ENCODE measurements around the gene GPC3. TPM values are rescaled to one million over a fixed set of nuclear protein-coding genes. Genes with fewer than 3 reads are reported as not detected.

Gene GPC3
- polyA plus RNA-seq, 3 donors, result not detected

DNA sequence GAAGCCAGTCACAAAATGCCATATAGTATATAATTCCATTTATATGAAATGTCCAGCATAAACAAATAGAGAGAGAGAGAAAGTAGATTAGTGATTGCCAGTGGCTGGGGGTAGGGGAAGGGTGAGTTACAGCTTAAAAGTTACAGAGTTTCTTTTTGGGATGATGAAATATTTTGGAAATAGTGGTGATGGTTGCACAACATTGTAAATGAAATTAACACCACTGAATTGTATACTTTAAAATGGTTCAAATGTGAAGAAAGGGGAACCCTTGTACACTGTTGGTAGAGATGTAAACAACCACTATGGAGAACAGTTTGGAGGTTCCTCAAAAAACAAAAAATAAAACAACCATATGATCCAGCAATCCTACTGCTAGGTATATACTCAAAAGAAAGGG lies 439.0 kb downstream of the GPC3 start:
- Mint-ChIP-seq H3K4me3 (no peak overlapping the region), H3K4me1 (peaks cover 35% of the 10 kb centered on the region), H3K27me3 (ENCODE audit: low read depth in 3 of 3) (peaks cover 0 to 2% (median 0%) of the 10 kb centered on the region in 3 donors), H3K9me3 (peaks cover 0 to 8% (median 2%) of the 10 kb centered on the region in 7 donors), H3K36me3 (peaks cover 0 to 2% of the 10 kb centered on the region in 2 donors), H3K27ac (peak overlapping the region; percentile 86 to 98 (median 96))
- H3K9me3 ChIP-seq (replicated peaks in 1 of 2; ENCODE audit: control insufficient read depth in 1 of 2, insufficient read depth in 1 of 2, low read length in 2 of 2), result no peaks in the 10 kb centered on the region
- peak overlapping the region; percentile 14 for H3K4me2 ChIP-seq (replicated peaks; ENCODE audit: extremely low read depth, low read length, poor library complexity, severe bottlenecking)
- no peaks in the 10 kb centered on the region for H3K79me2 ChIP-seq (ENCODE audit: insufficient read depth, low read length)
- peak; percentile 66 to 82 (median 70) for DNase-seq
- H3K4me3 ChIP-seq (replicated peaks in 1 of 3; ENCODE audit: low read depth in 2 of 3, low read length in 3 of 3), result no peak overlapping the region
- no peaks in the 10 kb centered on the region for H3K27me3 ChIP-seq (ENCODE audit: control insufficient read depth in 2 of 2, insufficient read depth in 2 of 2, low read length in 2 of 2)
- H4K20me1 ChIP-seq (ENCODE audit: insufficient read depth, low read length), result no peaks in the 10 kb centered on the region
- no peak overlapping the region for H3K9ac ChIP-seq (ENCODE audit: insufficient read depth, low read length, poor library complexity, severe bottlenecking)
- no peak overlapping the region for H2AFZ ChIP-seq (ENCODE audit: insufficient read depth, low read depth, low read length, poor library complexity, severe bottlenecking)
- H3K27ac ChIP-seq (ENCODE audit: low read depth in 1 of 2, low read length in 2 of 2), result peak overlapping the region in 1 of 2 donors; percentile 94
- H3K36me3 ChIP-seq (replicated peaks in 1 of 2; ENCODE audit: control insufficient read depth in 1 of 2, insufficient read depth in 2 of 2, low read length in 2 of 2), result no peaks in the 10 kb centered on the region
- TF ChIP-seq, protein P1, sequence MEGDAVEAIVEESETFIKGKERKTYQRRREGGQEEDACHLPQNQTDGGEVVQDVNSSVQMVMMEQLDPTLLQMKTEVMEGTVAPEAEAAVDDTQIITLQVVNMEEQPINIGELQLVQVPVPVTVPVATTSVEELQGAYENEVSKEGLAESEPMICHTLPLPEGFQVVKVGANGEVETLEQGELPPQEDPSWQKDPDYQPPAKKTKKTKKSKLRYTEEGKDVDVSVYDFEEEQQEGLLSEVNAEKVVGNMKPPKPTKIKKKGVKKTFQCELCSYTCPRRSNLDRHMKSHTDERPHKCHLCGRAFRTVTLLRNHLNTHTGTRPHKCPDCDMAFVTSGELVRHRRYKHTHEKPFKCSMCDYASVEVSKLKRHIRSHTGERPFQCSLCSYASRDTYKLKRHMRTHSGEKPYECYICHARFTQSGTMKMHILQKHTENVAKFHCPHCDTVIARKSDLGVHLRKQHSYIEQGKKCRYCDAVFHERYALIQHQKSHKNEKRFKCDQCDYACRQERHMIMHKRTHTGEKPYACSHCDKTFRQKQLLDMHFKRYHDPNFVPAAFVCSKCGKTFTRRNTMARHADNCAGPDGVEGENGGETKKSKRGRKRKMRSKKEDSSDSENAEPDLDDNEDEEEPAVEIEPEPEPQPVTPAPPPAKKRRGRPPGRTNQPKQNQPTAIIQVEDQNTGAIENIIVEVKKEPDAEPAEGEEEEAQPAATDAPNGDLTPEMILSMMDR (IDR thresholded peaks at IDR 0.05), result no peak
- H3K4me1 ChIP-seq (ENCODE audit: control insufficient read depth in 1 of 2, insufficient read depth in 2 of 2, low read length in 2 of 2), result peaks cover 43 to 44% of the 10 kb centered on the region in 2 donors
- intact Hi-C loops (cut with micrococcal nuclease), result no loop called here

DNA sequence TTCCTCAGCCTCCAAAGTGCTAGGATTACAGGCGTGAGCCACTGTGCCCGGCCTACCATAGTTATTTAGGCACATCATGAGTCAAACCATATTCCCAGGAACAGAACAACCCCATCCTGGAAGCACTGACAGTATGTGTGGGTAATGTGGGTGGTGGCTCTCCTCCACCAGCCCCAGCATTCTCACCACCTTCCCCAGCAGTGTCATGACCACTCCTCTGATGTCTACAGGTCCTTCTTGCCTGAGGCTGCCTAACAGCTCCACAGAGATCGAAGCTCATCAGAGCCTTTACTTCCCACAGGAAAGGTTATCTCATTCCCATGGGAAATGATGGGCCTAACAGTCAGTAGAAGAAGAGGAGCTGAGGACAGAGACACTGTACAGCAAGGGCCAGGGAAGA lies 440.6 kb downstream of the GPC3 start:
- intact Hi-C loops (cut with micrococcal nuclease), result no loop called here
- Histone ChIP-seq H3K79me2 (ENCODE audit: insufficient read depth, low read length) (no peaks in the 10 kb centered on the region), H3K4me1 (ENCODE audit: control insufficient read depth in 1 of 2, insufficient read depth in 2 of 2, low read length in 2 of 2) (peaks cover 37 to 39% of the 10 kb centered on the region in 2 donors), H3K4me3 (replicated peaks in 1 of 3; ENCODE audit: low read depth in 2 of 3, low read length in 3 of 3) (no peak overlapping the region), H2AFZ (ENCODE audit: insufficient read depth, low read depth, low read length, poor library complexity, severe bottlenecking) (no peak overlapping the region), H3K27me3 (ENCODE audit: control insufficient read depth in 2 of 2, insufficient read depth in 2 of 2, low read length in 2 of 2) (no peaks in the 10 kb centered on the region), H4K20me1 (ENCODE audit: insufficient read depth, low read length) (no peaks in the 10 kb centered on the region), H3K9ac (ENCODE audit: insufficient read depth, low read length, poor library complexity, severe bottlenecking) (peak overlapping the region; percentile 60), H3K9me3 (replicated peaks in 1 of 2; ENCODE audit: control insufficient read depth in 1 of 2, insufficient read depth in 1 of 2, low read length in 2 of 2) (no peaks in the 10 kb centered on the region), H3K4me2 (replicated peaks; ENCODE audit: extremely low read depth, low read length, poor library complexity, severe bottlenecking) (no peak overlapping the region), H3K27ac (ENCODE audit: low read depth in 1 of 2, low read length in 2 of 2) (peak overlapping the region; percentile 94 to 96), H3K36me3 (replicated peaks in 1 of 2; ENCODE audit: control insufficient read depth in 1 of 2, insufficient read depth in 2 of 2, low read length in 2 of 2) (no peaks in the 10 kb centered on the region)
- no CpG with 5 or more reads among the region's 3 CpGs for WGBS (ENCODE audit: insufficient coverage)
- H3K9me3 Mint-ChIP-seq, result peaks cover 0 to 10% (median 2%) of the 10 kb centered on the region in 7 donors
- H3K27me3 Mint-ChIP-seq (ENCODE audit: low read depth in 3 of 3), result peaks cover 0 to 2% (median 0%) of the 10 kb centered on the region in 3 donors
- peak in 1 of 3 donors; percentile 5 for DNase-seq
- H3K4me1 Mint-ChIP-seq, result peaks cover 33% of the 10 kb centered on the region
- H3K4me3 Mint-ChIP-seq, result no peak overlapping the region
- H3K27ac Mint-ChIP-seq, result peak overlapping the region; percentile 92 to 98 (median 96)
- H3K36me3 Mint-ChIP-seq, result peaks cover 0 to 2% of the 10 kb centered on the region in 2 donors
- TF ChIP-seq, protein P1 (IDR thresholded peaks at IDR 0.05), result no peak
